HepG2 (cell line): ENCODE data around the gene ZFR. TPM values are rescaled to one million over a fixed set of nuclear protein-coding genes. Genes with fewer than 3 reads are reported as not detected.

ENCODE experiments used
- AHDC1 ChIP-seq: sonication (generic); formaldehyde crosslinking; IDR thresholded peaks from 2 replicates; pipeline ENCODE4 v1.5.1; 2020; ENCODE audit warnings: mild to moderate bottlenecking, missing genetic modification reagents, borderline replicate concordance
- GABPB1 ChIP-seq: IDR thresholded peaks from 2 replicates; pipeline ENCODE4 v1.6.1; 2016; ENCODE audit warnings: mild to moderate bottlenecking, missing genetic modification reagents, moderate library complexity, missing compliant biosample characterization
- IKZF5 ChIP-seq: IDR thresholded peaks from 2 replicates; pipeline ENCODE4 v1.6.1; 2018; ENCODE audit warnings: missing genetic modification reagents, mild to moderate bottlenecking, missing compliant biosample characterization
- MAF1 ChIP-seq: sonication (generic); formaldehyde crosslinking; IDR thresholded peaks from 2 replicates; pipeline ENCODE4 v1.5.0; 2020; ENCODE audit warnings: missing genetic modification reagents, borderline replicate concordance
- MIXL1 ChIP-seq: IDR thresholded peaks from 2 replicates; pipeline ENCODE4 v1.6.1; 2016
- MZF1 ChIP-seq: sonication (generic); formaldehyde crosslinking; IDR thresholded peaks from 2 replicates; pipeline ENCODE4 v1.8.1; 2023; ENCODE audit warnings: mild to moderate bottlenecking, missing genetic modification reagents, borderline replicate concordance
- PHF21A ChIP-seq: sonication (generic); formaldehyde crosslinking; IDR thresholded peaks from 2 replicates; pipeline ENCODE4 v1.5.0; 2020; ENCODE audit warnings: mild to moderate bottlenecking, missing genetic modification reagents
- PPARG ChIP-seq: conservative IDR thresholded peaks from 2 replicates; pipeline ENCODE4 v1.6.1; 2016; ENCODE audit warnings: missing biosample characterization, missing genetic modification reagents
- SMARCE1 ChIP-seq: fragments of 450-650 bp; IDR thresholded peaks from 2 replicates; pipeline ENCODE4 v1.6.1; 2017; ENCODE audit warnings: borderline replicate concordance
- SOX6 ChIP-seq, 2 experiments: fragments of 450-650 bp in 1 of 2; sonication (generic) in 1 of 2; formaldehyde crosslinking in 1 of 2; IDR thresholded peaks; 2 replicates each; pipeline versions ENCODE4 v1.4.0 to v1.6.1; 2017 to 2020; ENCODE audit warnings: antibody characterized with exemption in 1 of 2, mild to moderate bottlenecking in 1 of 2, missing genetic modification reagents in 1 of 2
- TBX2 ChIP-seq: sonication (generic); formaldehyde crosslinking; IDR thresholded peaks from 2 replicates; pipeline ENCODE4 v1.5.0; 2020; ENCODE audit warnings: missing genetic modification reagents, mild to moderate bottlenecking, borderline replicate concordance
- ZFY ChIP-seq: sonication (generic); formaldehyde crosslinking; IDR thresholded peaks from 2 replicates; pipeline ENCODE4 v1.4.0; 2020; ENCODE audit warnings: missing genetic modification reagents
- ZMYM4 ChIP-seq: sonication (generic); formaldehyde crosslinking; IDR thresholded peaks from 2 replicates; pipeline ENCODE4 v1.8.1; 2023; ENCODE audit warnings: mild to moderate bottlenecking, missing genetic modification reagents
- ZSCAN29 ChIP-seq: sonication (generic); formaldehyde crosslinking; conservative IDR thresholded peaks from 2 replicates; pipeline ENCODE4 v1.4.0; 2020; ENCODE audit warnings: mild to moderate bottlenecking, missing genetic modification reagents
- polyA plus RNA-seq, 8 experiments: library from polyadenylated mRNA; depleted of rRNA in 3 of 8; stranded (reverse) in 7 of 8; unstranded in 1 of 8; fragments of >200 nt; fragmentation: Illumina TruSeq in 4 of 8; extraction: Trizol in 4 of 8; gene quantifications; 2 replicates each; pipeline versions ENCODE4 v1.2.1 to v1.2.3, GENCODE V29; 2011 to 2016; ENCODE audit warnings: low read depth in 4 of 8, missing spikeins in 1 of 8, mixed read lengths in 1 of 8; ENCODE audit not compliant: insufficient read depth in 1 of 8
- total RNA-seq, 5 experiments: library from RNA; depleted of rRNA; stranded (reverse); fragments of >200 nt; fragmentation: Illumina TruSeq; extraction: Trizol; gene quantifications; 2 replicates each; pipeline ENCODE4 v1.2.3, GENCODE V29; 2016; ENCODE audit warnings: low read depth in 1 of 5
- TF ChIP-seq, protein P1 (sequence below): sonication (generic); formaldehyde crosslinking; IDR thresholded peaks from 2 replicates; pipeline ENCODE4 v1.9.0; 2021; ENCODE audit warnings: missing genetic modification reagents, borderline replicate concordance
- TF ChIP-seq, protein P2 (sequence below): IDR thresholded peaks from 2 replicates; pipeline ENCODE4 v1.4.0; 2020; ENCODE audit warnings: mild to moderate bottlenecking, missing genetic modification reagents

ZFR gene
- total and polyA plus RNA-seq, 2 of the 13 experiments (the other 11 are each of a cell fraction or from before 2014, with no cell fraction given), result 89.0 to 92.8 TPM

GRCh38 chr5:32489791-32490562, 45.4 kb upstream of the ZFR start (continued):
- peak; percentile 31; the same call in 1 of the 2 replicates for TF ChIP-seq ZFY (CRISPR knock-in tag)
- no peak for TF ChIP-seq MZF1
- TF ChIP-seq PPARG (CRISPR knock-in tag), result 0 out of 2 replicates have a peak, but pooled peaks have one; percentile 18
- TF ChIP-seq ZMYM4, result peak; percentile 67
- TF ChIP-seq GABPB1 (CRISPR knock-in tag), result peak; percentile 28; the same call in 1 of the 2 replicates
- TF ChIP-seq, protein P1, sequence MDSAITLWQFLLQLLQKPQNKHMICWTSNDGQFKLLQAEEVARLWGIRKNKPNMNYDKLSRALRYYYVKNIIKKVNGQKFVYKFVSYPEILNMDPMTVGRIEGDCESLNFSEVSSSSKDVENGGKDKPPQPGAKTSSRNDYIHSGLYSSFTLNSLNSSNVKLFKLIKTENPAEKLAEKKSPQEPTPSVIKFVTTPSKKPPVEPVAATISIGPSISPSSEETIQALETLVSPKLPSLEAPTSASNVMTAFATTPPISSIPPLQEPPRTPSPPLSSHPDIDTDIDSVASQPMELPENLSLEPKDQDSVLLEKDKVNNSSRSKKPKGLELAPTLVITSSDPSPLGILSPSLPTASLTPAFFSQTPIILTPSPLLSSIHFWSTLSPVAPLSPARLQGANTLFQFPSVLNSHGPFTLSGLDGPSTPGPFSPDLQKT (CRISPR knock-in tag), result no peak
- peak; percentile 60; the same call in 1 of the 2 replicates for TF ChIP-seq AHDC1 (CRISPR knock-in tag)
- peak; percentile 37; the same call in 1 of the 2 replicates for TF ChIP-seq IKZF5 (CRISPR knock-in tag)
- peak; percentile 63; the same call in 1 of the 2 replicates for TF ChIP-seq MIXL1 (CRISPR knock-in tag)
- TF ChIP-seq TBX2 (CRISPR knock-in tag), result peak; percentile 55; the same call in 1 of the 2 replicates
- TF ChIP-seq SMARCE1, result no peak
- TF ChIP-seq ZSCAN29 (CRISPR knock-in tag), result 0 out of 2 replicates have a peak, but pooled peaks have one; percentile 25
- TF ChIP-seq MAF1, result no peak
- TF ChIP-seq, protein P2, sequence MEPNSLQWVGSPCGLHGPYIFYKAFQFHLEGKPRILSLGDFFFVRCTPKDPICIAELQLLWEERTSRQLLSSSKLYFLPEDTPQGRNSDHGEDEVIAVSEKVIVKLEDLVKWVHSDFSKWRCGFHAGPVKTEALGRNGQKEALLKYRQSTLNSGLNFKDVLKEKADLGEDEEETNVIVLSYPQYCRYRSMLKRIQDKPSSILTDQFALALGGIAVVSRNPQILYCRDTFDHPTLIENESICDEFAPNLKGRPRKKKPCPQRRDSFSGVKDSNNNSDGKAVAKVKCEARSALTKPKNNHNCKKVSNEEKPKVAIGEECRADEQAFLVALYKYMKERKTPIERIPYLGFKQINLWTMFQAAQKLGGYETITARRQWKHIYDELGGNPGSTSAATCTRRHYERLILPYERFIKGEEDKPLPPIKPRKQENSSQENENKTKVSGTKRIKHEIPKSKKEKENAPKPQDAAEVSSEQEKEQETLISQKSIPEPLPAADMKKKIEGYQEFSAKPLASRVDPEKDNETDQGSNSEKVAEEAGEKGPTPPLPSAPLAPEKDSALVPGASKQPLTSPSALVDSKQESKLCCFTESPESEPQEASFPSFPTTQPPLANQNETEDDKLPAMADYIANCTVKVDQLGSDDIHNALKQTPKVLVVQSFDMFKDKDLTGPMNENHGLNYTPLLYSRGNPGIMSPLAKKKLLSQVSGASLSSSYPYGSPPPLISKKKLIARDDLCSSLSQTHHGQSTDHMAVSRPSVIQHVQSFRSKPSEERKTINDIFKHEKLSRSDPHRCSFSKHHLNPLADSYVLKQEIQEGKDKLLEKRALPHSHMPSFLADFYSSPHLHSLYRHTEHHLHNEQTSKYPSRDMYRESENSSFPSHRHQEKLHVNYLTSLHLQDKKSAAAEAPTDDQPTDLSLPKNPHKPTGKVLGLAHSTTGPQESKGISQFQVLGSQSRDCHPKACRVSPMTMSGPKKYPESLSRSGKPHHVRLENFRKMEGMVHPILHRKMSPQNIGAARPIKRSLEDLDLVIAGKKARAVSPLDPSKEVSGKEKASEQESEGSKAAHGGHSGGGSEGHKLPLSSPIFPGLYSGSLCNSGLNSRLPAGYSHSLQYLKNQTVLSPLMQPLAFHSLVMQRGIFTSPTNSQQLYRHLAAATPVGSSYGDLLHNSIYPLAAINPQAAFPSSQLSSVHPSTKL (CRISPR knock-in tag), result peak; percentile 51
- 0 out of 2 replicates have a peak, but pooled peaks have one; percentile 19 for TF ChIP-seq PHF21A (CRISPR knock-in tag)
- TF ChIP-seq SOX6 (IDR thresholded peaks at IDR 0.05), result no peak
- peak; percentile 58 for TF ChIP-seq SOX6 (CRISPR knock-in tag; IDR thresholded peaks at IDR 0.05)
